ENCODE results near the gene PREX1.

Gene PREX1

DNA sequence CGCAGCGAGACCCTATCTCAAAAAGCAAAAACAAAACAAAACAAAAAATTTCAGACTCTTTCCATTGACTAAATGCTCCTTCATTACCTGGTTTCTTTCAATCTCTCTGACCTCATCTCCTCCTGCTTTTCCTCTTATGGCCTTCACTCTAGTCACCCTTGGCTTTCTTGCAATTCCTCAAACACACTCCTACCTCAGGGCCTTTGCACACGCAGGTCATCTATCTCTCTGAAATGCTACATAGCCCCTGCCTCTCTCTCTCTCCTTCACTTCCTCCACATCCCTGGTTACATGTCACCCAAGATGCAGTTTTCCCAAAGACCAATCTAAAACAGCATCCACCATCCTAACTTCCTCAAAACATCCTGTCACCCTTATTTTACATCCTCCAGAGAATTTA is 96.8 kb downstream of the PREX1 start:
- DNase-seq: no peak

DNA sequence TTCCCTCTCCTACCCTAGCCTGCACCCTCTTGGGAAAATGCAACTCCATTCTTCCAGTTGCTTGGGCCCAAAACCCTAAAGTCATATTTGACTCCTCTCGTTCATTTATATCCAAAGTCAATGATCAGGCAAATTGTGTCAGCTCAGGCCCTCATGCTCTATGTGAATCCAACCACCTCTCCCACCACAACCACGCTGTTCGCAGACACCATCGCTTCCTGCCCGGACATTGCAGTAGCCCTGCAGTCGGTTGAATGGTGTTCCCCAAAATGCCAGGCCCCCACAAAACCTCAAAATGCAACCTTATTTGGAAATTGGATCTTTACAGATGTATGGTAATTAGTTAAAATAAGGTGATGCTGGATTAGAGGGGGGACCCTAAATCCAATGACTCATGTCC is 98.3 kb downstream of the PREX1 start:
- no peak for DNase-seq

DNA sequence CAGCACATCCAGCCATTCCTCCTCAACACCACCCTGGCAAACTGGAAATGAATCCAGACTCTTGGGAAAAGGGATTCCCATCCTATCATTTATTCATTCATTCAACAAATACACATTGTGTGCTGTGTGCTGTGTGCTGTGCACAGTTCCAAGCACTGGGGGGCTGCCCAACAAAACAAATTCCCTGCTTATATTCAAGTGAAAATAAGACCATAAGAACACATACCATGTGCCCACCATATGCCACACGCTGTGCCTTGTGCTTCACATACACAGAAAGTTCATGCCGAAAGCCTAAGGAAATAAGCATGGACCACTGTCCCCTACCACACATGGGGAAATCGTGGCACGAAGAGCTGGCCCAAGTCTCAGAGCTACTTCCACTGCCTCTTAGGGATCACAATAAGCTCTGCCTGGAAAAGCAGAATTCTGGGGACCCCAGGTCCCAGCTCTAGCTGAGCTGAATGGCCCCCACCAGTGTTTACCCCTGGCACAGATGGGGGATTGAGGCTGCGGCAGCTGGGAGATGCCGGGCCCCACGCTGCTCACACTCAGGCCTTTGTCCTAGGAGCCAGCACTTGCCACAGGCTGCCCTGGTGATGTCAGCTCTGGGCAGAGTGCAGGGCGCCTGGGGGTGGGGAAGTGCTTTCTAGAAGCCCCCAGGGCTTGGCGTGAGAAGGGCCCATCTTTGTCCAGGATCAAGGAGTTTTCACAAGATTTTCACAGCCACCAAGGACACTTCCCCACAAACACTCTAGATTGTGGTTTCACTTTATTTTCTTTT is 99.6 kb downstream of the PREX1 start:
- DNase-seq: no peak

DNA sequence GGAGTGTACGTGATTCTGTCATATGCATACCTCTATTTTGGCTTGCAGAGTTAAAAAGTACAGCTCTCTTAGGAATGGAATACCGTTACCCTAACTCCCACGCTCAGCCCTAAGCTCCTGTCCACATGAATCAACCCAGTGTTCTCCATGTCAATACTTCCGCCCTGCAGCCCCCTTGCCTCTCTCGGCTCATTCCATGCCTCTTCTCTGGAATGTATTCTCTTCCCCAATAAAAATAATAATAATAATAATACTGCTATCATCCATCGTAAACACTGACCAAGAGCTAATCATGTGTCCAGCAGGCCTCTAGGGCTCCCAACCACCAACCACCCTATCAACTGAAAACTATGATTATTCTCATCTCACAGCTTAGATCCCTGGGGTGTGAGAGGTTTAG is 100.6 kb downstream of the PREX1 start:
- DNase-seq: no peak

DNA sequence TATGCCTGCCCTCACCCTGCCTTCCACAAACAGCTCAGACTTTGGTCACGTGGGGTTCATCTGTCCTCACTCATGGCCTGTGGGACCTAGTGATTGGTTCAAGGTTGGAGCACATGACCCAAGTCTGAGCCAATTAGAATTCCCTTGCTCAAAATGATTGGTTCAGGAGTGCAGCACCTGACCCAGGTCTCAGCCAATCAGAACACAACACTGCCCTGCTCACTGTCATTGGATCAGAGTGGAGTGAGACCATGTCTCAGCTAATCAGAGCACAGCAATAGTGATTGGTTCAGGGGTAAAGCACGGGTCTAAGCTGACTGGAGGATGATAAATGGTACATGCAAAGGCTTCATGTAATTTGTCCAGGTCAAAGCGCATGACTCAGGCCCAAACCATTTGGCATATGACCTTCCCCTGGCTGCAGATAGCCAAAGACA is 102.2 kb downstream of the PREX1 start:
- DNase-seq: no peak

DNA sequence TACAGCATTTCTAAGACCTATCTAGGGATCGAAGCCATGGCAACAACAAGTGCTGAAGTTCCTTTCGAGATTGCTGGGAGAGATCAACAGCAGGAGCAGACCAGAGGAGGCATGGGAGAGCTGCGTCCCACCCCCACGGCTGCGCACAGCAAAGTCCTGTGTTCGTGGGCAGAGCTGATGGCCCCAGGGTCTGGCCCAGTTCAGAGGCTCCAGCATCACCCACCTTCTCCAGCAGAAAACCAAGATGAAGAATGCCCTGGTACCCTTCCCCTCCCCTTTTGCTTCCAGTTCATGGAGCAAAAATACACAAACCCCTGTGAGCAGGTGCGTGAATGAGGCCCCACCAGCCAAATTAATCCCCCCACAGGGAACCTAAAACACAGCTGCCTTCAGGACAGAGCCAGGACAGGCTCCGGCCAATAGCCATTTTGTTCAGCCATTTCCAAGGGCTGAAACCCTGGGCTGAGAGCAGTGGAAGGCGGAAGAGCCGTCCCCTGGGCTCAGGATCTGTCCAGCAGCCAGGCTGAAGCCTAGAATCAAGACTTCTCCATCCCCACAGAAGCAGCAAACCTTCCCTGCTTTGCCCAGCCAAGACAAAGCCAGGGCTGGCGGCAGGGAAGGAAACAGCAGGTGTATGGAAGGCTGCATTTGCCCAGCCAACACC is 102.8 kb downstream of the PREX1 start:
- DNase-seq: no peak

DNA sequence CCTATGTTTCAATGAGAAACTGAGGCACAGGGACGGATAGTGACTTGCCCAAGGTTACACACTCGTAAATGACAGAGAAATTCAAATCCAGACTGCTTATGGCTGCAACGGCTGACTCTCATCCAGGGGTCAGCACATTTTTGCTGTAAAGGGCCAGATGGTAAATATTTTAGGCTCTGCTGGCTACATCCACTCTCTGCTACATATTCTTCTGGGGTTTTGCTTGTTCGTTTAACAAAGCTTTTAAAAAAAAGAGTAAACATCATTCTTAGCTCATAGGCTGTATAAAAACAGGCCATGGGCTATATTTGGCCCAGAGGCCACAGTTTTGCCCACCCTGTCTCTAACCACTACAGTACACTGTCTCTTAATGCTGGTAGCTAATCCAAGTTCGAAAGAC is 103.4 kb downstream of the PREX1 start:
- DNase-seq: no peak

DNA sequence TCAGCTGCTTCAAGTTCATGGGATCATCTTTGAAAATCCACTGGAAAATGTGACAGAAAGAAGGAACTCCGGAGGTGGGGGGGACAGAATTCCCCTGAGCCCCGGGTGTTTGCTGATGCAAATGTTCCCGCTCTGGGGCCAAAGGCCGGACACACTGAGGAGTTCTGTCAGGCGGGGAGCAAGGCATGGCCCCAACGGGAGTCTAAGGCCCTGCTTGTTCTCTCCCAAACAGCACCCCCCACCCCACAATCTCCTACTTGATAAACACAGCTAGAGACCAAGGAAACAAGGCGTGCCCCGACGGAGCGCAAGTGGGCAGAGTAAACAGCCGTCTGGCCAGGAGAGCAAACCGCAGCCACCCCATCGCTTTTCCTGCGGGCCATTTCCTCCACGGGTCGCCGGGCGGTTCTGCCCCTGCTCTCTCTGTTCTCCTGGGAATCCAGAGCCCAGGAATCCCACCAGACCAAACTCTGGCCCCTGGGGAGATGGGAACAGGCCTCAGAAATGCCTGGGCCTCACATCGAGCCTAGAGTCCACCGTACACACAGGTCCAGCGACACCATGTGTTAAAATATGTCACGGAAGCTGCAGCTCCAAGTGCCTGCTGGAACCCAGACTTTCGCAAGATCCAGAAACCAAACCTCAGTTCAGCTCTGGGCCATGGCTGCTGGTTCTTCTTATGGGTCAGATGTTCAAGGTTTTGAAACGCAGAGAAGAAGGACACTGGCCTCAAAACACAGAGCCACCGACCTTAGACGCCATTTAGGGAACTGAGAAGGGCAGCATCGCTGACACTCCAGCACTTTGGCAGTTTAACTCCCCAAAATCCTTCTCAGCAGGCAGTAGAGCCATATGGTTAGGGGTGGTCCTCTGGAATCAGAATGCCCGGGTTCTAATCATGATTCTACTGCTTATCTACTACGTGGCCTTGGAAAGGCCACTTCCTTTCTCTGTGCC is 104.2 kb downstream of the PREX1 start:
- no peak for DNase-seq

DNA sequence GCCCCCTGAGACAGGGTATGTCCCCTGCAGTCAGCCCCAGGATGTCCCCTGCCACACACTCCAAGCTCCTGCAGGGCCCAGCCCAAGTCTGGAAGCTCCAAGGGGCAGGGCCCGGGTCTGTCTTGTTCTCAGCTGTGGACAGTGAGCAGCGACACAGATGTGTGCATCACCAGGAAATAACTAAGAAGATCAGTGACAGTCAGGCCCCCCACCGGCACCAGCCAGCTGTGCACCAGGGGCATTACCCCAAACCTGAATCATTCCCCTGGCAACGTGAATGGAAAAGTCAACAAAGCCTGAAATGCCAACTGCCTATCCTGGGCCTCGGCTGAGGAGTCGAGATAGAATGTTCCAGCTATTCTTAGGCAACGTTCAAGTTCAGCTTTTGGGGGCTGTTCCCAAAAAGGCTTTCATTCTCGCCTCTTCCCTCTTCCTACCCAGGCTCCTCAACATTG is 105.0 kb downstream of the PREX1 start:
- DNase-seq: no peak

DNA sequence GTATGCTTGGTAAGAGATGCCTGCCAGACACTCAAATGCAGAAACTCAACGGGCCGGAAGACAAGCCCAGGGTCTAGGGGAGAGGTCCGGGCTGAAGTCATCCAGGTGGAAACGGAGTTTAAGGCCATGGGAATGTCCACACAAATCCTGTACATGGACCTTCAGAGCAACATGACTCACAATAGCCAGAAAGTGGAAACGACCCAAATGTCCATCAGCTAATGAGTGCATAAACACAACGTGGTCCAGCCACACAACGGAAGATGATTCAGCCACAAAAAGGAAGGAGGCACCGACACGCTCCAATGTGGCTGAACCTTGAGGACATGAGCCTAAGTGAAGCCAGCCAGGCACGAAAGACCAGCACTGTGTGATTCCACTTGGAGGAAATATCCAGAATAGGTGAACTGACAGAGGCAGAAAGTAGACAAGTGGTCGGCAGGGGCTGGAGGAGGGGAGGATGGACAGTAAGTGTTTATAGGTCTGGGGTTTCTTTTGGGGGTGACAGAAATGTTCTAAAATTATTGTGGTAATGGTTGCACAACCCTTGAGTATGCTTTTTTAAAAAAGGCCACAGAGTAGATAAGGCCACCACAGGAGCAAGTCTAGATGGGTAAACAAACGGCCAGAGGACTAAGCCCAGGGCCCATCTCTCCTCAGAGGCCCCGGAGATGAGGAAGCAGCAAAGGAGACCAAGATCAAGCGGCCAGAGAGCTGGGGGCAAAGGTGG is 105.6 kb downstream of the PREX1 start:
- DNase-seq: no peak

DNA sequence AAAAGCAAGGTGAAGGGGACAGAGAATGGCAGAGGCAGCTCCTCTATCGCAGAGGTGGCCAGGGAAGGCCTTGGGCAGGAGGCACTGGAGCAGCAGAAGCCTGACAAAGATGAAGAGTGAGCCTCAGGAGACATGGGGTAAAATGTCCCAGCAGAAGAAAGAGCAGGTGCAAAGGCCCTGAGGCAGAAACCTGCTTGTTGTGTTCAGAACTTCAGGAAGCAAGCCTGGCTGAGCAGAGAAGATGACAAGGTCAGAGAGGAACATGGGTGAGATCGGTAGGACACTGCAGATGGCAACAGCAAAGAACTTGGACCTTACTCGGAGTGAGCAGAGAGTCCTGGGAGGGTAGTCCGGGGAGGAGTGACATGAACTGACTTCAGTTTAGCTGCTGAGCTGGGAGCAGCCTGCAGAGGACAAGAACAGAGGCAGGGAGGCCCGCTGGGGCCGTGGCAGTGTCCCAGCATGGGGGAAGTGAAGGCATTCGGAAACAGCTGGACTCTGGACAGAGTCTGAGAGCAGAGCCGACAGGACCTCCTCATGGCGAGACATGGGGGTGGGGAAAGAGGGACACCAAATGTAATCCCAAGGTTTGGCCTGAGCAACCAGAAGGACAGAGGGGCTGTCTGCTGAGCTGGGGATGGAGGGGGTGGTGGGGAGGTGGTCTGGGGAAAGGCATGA is 106.3 kb downstream of the PREX1 start:
- no peak for DNase-seq

DNA sequence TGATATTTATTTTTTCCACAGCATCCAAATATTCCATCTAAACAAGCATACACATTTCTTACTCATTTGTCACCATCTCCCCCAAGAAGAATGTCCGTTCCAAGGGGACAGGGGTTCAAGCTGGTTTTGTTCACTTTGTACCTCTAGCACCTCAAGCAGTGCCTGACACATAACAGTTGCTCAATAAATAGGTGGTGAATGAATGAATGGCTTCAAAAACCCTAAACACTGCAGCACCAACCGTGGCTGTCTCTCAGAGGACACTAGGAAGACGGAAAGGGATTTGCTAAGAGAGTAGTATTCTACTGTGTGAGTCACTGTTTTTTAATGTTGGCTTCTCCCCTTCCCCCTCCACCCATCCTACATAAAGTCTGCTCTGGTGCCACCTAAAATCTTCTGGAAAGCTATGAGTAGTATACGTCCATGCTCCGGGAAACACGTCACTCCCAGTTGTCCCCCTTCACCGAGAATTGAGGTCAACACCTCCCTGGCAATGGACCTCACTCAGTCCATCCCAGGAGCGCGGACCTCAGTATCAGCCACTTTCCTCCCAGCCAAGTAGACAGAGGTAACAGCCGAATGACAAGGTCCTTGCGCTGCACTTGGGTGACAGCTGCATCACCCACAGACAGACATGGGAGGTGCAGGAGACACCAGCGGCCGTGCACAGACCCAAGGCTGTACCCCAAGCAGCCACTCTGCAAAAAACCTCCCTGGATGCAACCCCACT is 107.4 kb downstream of the PREX1 start:
- no peak for DNase-seq

DNA sequence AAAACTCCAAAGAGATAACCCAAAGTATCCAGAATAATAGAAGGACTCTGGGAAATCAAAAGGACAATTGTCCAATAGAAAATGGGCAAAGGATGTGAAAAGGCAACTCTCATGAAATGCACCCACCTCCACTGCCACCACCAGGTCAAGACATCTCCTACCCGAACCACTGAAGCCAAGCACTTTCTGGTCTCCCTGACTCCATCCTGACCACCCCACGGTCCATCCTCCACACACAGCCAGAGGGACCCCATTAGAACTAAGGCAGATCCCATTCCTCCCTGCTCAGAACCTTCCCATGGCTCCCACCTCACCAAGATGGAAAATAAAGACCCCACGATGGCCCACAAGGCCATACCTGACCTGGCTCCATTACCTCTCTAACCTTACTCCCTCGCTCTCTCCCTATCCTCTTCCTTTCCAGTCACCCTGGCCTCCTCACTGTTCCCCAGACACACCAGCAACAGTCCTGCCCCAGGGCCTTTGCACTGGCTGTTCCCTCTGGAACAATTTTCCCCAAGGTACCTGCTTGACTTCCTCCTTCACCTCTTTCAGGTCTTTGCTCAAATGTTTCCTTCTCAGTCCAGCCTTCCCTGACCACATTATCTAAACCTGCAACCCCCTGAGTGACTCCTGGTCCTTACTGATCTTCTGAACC is 108.1 kb downstream of the PREX1 start:
- DNase-seq: no peak

DNA sequence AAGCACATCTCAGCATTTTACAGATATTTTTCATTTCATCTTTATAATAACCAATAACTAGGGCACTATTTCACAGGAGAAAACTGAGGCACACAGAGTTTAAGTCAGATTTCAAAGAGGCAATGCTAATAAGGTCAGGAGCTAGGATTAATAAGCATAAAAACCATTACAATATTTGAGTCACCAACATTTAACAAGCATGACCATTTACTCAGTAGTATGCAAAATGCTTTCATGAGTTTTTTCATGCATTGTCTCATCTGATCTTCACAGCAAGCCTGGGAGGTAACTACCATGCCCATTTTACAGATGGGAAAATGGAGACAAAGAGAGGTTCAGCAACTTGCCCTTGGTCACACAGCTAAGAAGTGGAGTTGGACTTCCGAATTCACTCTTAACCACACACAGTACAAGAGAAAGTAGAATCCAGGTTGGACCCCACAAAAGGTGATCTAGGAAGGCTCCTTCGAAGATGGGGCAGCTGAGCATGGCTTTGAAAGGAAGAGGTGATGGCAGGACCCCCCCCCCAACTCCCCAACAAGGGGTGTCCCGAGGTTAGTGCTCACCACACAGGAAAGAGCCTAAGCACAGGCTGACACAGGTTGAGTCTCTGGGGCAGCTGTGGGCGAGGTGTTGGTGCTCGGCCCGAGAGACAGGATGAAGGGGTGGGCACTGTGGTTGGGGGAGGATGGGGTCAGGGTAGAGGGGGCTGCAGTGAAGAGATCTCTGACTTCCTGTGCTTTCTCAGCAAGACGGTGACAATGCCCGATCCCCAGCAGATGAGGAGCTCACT is 108.8 kb downstream of the PREX1 start:
- DNase-seq: no peak

DNA sequence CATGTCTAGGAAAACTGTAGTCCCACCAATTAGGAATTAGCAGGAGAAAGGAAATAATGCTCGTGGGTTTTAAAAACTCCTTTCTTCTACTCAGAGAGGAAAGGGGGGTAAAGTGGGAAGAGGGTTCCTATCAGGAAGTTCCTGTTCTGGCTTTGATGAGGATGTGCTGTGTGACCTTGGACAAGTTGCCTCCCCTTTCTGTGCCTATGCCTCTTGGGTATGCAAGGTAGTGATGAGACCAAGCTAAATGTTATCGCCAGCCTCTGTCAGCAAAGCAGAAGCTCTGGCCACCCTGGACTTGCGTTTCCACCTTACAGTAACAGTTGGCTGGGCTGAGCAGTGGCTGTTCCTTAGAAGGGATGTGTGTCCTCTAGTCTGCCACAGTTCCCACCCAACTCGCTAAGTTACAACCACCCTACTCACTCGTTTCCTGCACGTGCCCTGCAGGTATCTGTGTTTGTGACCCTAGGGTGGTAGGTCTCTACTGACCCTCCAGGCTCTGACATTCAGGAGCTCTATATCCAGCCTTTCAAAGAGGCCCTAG is 110.0 kb downstream of the PREX1 start:
- DNase-seq: no peak

DNA sequence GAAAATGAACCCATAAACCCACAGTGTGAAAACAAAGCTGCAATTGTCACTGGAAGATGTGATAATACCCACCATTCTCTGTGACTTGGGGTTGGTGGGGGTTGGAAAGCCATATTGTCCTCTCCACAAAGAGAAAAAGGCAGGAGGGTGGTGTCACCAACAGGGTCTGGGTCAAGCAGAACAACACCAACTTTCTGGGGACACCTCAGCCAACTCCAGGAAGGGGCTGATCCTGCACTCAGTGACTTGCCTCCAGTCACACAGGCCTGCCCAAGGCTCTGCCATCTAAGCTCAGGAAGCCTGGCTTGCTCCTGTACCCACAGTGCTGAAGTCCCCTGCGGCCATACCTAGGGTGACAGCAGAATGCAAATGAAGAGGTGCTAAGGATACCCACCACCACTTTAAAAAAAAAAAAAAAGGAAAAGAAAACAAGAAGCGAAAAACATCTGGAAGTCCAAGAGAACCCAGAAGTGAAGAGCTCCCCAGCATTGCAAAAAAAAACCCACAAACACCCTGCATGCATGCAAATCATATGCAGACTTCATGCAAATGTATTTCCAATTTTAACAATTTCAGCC is 110.6 kb downstream of the PREX1 start:
- DNase-seq: no peak

DNA sequence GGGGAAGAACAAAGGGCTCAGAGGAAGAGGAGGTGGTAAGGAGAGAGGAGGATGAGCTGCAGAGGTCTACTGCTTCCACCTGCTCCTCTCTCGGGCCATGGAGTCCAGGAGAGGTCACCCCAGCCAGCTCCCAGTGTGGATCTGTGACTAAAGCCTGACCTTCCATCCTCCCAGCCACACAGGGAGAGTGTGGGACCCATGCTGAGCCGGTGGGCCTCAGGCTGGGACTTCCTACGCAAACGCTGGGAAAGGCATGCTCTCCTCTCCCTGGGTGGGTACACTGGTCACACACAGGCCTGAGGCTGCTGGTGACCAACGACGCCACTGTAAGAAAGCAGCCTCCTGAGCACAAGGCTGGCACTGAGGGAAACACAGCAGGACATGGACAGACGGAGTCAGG is 111.3 kb downstream of the PREX1 start:
- no peak for DNase-seq

DNA sequence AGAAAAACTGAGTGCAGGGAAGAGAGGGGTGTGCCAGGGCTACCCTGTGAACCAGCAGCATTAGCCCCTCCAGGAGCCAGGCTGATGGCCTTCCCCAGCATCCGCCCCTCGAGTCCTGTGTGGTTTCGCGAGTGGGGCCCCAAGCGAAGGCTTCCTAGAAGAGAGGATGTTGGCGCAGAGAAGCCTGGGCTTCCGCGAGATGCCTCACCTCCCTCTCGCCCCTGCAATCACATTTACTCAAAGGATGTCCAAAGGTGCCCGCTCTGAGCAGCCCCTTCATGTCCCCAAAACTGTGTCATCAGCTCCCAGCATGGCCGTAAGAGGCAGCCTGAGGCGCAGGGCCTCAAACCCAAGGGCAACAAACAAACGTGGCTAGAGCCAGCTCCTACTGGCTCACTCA is 111.7 kb downstream of the PREX1 start:
- no peak for DNase-seq

DNA sequence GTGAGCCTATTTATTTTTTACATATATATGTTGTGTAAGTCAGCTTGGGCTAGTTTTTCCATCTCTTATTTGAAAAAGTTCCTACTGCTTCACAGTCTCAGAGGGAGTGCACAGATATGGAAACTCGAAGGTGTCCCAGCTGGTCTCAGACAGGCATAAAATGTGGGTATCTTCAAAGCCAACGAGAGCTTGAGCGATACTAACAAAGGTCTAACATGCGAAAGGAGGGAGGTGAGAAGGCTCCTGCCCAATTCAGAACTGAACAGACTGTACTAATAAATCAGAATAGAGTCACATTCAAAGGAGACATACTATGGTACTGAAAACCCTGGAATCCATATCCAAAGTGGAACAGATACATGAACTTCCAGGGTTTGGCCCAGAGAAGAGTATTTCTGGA is 113.0 kb downstream of the PREX1 start:
- DNase-seq: no peak
